K562 (cell line): Measurements from ENCODE around the gene MICAL1. TPM values are rescaled to one million over a fixed set of nuclear protein-coding genes. Genes with fewer than 3 reads are reported as not detected.

Experiments
- CBFA2T2 ChIP-seq: fragments of 450-650 bp; conservative IDR thresholded peaks from 2 replicates; pipeline ENCODE4 v1.6.1; 2017; ENCODE audit warnings: mild to moderate bottlenecking
- CHD2 ChIP-seq: IDR thresholded peaks from 2 replicates; pipeline ENCODE4 v1.6.1; 2011; ENCODE audit warnings: low read depth, low read length
- EP300 ChIP-seq: IDR thresholded peaks from 2 replicates; pipeline ENCODE4 v1.6.1; 2012; ENCODE audit warnings: low read length, improper control_type of control experiment
- HMG20A ChIP-seq: fragments of 450-650 bp; formaldehyde crosslinking; conservative IDR thresholded peaks from 2 replicates; pipeline ENCODE4 v1.4.0; 2020; ENCODE audit warnings: mild to moderate bottlenecking, mixed read lengths
- MEF2A ChIP-seq: IDR thresholded peaks from 2 replicates; pipeline ENCODE4 v1.6.1; 2011; ENCODE audit warnings: low read depth, mild to moderate bottlenecking, low read length, moderate library complexity; ENCODE audit not compliant: control insufficient read depth
- SMC3 ChIP-seq: conservative IDR thresholded peaks from 2 replicates; pipeline ENCODE4 v1.6.1; 2011; ENCODE audit warnings: low read depth, low read length, improper control_type of control experiment; ENCODE audit not compliant: insufficient read depth
- ZNF143 ChIP-seq: sonication (generic); formaldehyde crosslinking; IDR thresholded peaks from 2 replicates; pipeline ENCODE4 v1.9.0; 2022; ENCODE audit warnings: mild to moderate bottlenecking, missing genetic modification reagents
- polyA plus RNA-seq, 8 experiments: library from polyadenylated mRNA; depleted of rRNA in 4 of 8; stranded (reverse) in 5 of 8; unstranded in 3 of 8; fragments of >200 nt; fragmentation: Nextera tagmentation in 2 of 8; fragmentation: Illumina TruSeq in 1 of 8; extraction: Ambion mirVana in 2 of 8; extraction: Trizol in 1 of 8; gene quantifications; 2 replicates each; pipeline versions ENCODE4 v1.2.1 to v1.2.3, GENCODE V29; 2011 to 2014; ENCODE audit warnings: inconsistent platforms in 1 of 8, missing spikeins in 1 of 8
- total RNA-seq, 7 experiments: library from RNA; depleted of rRNA in 6 of 7; stranded (reverse); fragments of >200 nt in 6 of 7; fragmentation: Illumina TruSeq in 2 of 7; extraction: Trizol in 2 of 7; gene quantifications; 2 replicates each; pipeline versions ENCODE4 v1.2.1 to v1.2.3, GENCODE V29; 2011 to 2021; ENCODE audit warnings: low replicate concordance in 1 of 7
- TF ChIP-seq, protein P1 (sequence below): sonication (generic); formaldehyde crosslinking; IDR thresholded peaks from 2 replicates; pipeline ENCODE4 v1.8.0; 2022; ENCODE audit warnings: mild to moderate bottlenecking, missing genetic modification reagents
- TF ChIP-seq, protein P2 (sequence below): fragments of 250-450 bp; sonication (Bioruptor Pico); IDR thresholded peaks from 2 replicates; pipeline ENCODE4 v1.9.0; 2021; ENCODE audit warnings: mild to moderate bottlenecking
- TF ChIP-seq, protein P3 (sequence below): fragments of 250-450 bp; sonication (Bioruptor Pico); IDR thresholded peaks from 2 replicates; pipeline ENCODE4 v1.5.0; 2021
- TF ChIP-seq, protein P4 (sequence below): sonication (generic); formaldehyde crosslinking; IDR thresholded peaks from 2 replicates; pipeline ENCODE4 v1.8.0; 2023; ENCODE audit warnings: missing genetic modification reagents, mild to moderate bottlenecking, borderline replicate concordance
- TF ChIP-seq, protein P5 (sequence below): fragments of 450-650 bp; IDR thresholded peaks from 2 replicates; pipeline ENCODE4 v1.6.1; 2018; ENCODE audit not compliant: partially characterized antibody

Gene MICAL1
- total and polyA plus RNA-seq, 9 of the 15 experiments (the other 6 are each of a cell fraction or from before 2014, with no cell fraction given), result 0.07 to 15.2 (median 7.0) TPM

DNA sequence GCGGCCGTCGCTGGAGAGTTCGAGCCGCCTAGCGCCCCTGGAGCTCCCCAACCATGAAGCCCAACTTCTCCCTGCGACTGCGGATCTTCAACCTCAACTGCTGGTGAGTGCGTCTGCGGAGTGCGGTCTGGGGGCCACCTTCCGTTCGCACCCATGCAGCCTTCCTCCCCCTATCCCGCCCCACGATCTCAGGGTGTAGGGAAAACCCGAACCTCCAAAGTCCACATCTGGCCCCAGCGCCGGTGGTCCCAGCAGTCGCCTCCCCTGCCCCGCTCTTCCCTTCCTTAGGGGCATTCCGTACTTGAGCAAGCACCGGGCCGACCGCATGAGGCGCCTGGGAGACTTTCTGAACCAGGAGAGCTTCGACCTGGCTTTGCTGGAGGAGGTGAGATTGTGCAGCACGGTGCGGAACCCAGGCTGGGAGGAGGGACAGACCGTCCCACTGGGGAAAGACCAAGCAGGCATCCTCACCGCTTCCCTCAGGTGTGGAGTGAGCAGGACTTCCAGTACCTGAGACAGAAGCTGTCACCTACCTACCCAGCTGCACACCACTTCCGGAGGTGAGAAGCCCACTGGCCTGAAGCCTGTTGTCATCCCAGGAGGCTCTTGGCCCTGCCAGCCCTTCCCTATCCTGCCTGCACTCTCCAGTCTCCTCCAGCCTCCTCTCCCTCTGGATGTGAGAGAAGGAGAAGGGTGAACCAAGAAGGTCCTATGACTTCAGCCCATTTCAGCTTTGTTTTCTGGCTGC is 14.3 kb downstream of the MICAL1 start (continued):
- TF ChIP-seq, protein P1, sequence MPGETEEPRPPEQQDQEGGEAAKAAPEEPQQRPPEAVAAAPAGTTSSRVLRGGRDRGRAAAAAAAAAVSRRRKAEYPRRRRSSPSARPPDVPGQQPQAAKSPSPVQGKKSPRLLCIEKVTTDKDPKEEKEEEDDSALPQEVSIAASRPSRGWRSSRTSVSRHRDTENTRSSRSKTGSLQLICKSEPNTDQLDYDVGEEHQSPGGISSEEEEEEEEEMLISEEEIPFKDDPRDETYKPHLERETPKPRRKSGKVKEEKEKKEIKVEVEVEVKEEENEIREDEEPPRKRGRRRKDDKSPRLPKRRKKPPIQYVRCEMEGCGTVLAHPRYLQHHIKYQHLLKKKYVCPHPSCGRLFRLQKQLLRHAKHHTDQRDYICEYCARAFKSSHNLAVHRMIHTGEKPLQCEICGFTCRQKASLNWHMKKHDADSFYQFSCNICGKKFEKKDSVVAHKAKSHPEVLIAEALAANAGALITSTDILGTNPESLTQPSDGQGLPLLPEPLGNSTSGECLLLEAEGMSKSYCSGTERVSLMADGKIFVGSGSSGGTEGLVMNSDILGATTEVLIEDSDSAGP (CRISPR knock-in tag), result peak; percentile 17; the same call in 1 of the 2 replicates
- no peak for TF ChIP-seq CHD2
- TF ChIP-seq, protein P2, sequence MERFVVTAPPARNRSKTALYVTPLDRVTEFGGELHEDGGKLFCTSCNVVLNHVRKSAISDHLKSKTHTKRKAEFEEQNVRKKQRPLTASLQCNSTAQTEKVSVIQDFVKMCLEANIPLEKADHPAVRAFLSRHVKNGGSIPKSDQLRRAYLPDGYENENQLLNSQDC (CRISPR knock-in tag), result no peak
- no peak for TF ChIP-seq CBFA2T2
- TF ChIP-seq SMC3, result no peak
- TF ChIP-seq ZNF143 (CRISPR knock-in tag), result no peak
- TF ChIP-seq, protein P3, sequence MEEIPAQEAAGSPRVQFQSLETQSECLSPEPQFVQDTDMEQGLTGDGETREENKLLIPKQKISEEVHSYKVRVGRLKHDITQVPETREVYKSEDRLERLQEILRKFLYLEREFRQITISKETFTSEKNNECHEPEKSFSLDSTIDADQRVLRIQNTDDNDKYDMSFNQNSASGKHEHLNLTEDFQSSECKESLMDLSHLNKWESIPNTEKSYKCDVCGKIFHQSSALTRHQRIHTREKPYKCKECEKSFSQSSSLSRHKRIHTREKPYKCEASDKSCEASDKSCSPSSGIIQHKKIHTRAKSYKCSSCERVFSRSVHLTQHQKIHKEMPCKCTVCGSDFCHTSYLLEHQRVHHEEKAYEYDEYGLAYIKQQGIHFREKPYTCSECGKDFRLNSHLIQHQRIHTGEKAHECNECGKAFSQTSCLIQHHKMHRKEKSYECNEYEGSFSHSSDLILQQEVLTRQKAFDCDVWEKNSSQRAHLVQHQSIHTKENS (CRISPR knock-in tag), result no peak
- TF ChIP-seq, protein P4, sequence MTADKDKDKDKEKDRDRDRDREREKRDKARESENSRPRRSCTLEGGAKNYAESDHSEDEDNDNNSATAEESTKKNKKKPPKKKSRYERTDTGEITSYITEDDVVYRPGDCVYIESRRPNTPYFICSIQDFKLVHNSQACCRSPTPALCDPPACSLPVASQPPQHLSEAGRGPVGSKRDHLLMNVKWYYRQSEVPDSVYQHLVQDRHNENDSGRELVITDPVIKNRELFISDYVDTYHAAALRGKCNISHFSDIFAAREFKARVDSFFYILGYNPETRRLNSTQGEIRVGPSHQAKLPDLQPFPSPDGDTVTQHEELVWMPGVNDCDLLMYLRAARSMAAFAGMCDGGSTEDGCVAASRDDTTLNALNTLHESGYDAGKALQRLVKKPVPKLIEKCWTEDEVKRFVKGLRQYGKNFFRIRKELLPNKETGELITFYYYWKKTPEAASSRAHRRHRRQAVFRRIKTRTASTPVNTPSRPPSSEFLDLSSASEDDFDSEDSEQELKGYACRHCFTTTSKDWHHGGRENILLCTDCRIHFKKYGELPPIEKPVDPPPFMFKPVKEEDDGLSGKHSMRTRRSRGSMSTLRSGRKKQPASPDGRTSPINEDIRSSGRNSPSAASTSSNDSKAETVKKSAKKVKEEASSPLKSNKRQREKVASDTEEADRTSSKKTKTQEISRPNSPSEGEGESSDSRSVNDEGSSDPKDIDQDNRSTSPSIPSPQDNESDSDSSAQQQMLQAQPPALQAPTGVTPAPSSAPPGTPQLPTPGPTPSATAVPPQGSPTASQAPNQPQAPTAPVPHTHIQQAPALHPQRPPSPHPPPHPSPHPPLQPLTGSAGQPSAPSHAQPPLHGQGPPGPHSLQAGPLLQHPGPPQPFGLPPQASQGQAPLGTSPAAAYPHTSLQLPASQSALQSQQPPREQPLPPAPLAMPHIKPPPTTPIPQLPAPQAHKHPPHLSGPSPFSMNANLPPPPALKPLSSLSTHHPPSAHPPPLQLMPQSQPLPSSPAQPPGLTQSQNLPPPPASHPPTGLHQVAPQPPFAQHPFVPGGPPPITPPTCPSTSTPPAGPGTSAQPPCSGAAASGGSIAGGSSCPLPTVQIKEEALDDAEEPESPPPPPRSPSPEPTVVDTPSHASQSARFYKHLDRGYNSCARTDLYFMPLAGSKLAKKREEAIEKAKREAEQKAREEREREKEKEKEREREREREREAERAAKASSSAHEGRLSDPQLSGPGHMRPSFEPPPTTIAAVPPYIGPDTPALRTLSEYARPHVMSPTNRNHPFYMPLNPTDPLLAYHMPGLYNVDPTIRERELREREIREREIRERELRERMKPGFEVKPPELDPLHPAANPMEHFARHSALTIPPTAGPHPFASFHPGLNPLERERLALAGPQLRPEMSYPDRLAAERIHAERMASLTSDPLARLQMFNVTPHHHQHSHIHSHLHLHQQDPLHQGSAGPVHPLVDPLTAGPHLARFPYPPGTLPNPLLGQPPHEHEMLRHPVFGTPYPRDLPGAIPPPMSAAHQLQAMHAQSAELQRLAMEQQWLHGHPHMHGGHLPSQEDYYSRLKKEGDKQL, result no peak
- TF ChIP-seq EP300, result no peak
- TF ChIP-seq, protein P5, sequence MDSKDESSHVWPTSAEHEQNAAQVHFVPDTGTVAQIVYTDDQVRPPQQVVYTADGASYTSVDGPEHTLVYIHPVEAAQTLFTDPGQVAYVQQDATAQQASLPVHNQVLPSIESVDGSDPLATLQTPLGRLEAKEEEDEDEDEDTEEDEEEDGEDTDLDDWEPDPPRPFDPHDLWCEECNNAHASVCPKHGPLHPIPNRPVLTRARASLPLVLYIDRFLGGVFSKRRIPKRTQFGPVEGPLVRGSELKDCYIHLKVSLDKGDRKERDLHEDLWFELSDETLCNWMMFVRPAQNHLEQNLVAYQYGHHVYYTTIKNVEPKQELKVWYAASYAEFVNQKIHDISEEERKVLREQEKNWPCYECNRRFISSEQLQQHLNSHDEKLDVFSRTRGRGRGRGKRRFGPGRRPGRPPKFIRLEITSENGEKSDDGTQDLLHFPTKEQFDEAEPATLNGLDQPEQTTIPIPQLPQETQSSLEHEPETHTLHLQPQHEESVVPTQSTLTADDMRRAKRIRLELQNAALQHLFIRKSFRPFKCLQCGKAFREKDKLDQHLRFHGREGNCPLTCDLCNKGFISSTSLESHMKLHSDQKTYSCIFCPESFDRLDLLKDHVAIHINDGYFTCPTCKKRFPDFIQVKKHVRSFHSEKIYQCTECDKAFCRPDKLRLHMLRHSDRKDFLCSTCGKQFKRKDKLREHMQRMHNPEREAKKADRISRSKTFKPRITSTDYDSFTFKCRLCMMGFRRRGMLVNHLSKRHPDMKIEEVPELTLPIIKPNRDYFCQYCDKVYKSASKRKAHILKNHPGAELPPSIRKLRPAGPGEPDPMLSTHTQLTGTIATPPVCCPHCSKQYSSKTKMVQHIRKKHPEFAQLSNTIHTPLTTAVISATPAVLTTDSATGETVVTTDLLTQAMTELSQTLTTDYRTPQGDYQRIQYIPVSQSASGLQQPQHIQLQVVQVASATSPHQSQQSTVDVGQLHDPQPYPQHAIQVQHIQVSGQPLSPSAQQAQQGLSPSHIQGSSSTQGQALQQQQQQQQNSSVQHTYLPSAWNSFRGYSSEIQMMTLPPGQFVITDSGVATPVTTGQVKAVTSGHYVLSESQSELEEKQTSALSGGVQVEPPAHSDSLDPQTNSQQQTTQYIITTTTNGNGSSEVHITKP, result no peak
- TF ChIP-seq HMG20A (CRISPR knock-in tag), result no peak
- no peak for TF ChIP-seq MEF2A
